SIG-M5 treated with dmso at 0.1 percent for 504 hours (cell line): ENCODE measurements around the gene SLC16A12.
"Not testable (repeated sequence)": the region's sequence is repeated elsewhere in the genome, so short reads cannot be mapped to it uniquely, and the experiment has no call there.

Experiments used
- DNase-seq: peaks from one replicate; lab custom pipeline; 2025; ENCODE audit not compliant: unreplicated experiment; lab: John Stamatoyannopoulos, UW

The SLC16A12 gene

GRCh38 chr10:89549510-89549909 is 14.1 kb upstream of the SLC16A12 start:
- no peak for DNase-seq

- DNase-seq = peak; percentile 45
Measured at GRCh38 chr10:89548673-89549072, 13.3 kb upstream of the SLC16A12 start.

- DNase-seq = no peak
Measured at GRCh38 chr10:89547853-89548513, 12.6 kb upstream of the SLC16A12 start.

- DNase-seq = not testable (repeated sequence)
Measured at GRCh38 chr10:89546651-89547050, 11.3 kb upstream of the SLC16A12 start.

GRCh38 chr10:89543841-89544240 is 8.4 kb upstream of the SLC16A12 start:
- DNase-seq = no peak

GRCh38 chr10:89540420-89540949 is 5.1 kb upstream of the SLC16A12 start:
- DNase-seq = no peak

GRCh38 chr10:89537364-89537763 is 2.0 kb upstream of the SLC16A12 start:
- DNase-seq = no peak

GRCh38 chr10:89536013-89536354 is 590 bp upstream of the SLC16A12 start:
- DNase-seq = no peak

- DNase-seq = no peak
Measured at GRCh38 chr10:89534826-89535166, 598 bp downstream of the SLC16A12 start.

- no peak for DNase-seq
Measured at GRCh38 chr10:89532476-89532875, 2.9 kb downstream of the SLC16A12 start.

GRCh38 chr10:89531359-89531758 is 4.0 kb downstream of the SLC16A12 start:
- no peak for DNase-seq

GRCh38 chr10:89529711-89530110 is 5.7 kb downstream of the SLC16A12 start:
- DNase-seq = not testable (repeated sequence)

- DNase-seq = no peak
Measured at GRCh38 chr10:89526358-89526757, 9.0 kb downstream of the SLC16A12 start.

- no peak for DNase-seq
Measured at GRCh38 chr10:89525556-89525955, 9.8 kb downstream of the SLC16A12 start.

- no peak for DNase-seq
Measured at GRCh38 chr10:89524279-89524678, 11.1 kb downstream of the SLC16A12 start.

GRCh38 chr10:89523274-89523673 is 12.1 kb downstream of the SLC16A12 start:
- no peak for DNase-seq

- DNase-seq = no peak
Measured at GRCh38 chr10:89522463-89522862, 12.9 kb downstream of the SLC16A12 start.

- DNase-seq = no peak
Measured at GRCh38 chr10:89521368-89521767, 14.0 kb downstream of the SLC16A12 start.

- no peak for DNase-seq
Measured at GRCh38 chr10:89520706-89521105, 14.7 kb downstream of the SLC16A12 start.

- DNase-seq = no peak
Measured at GRCh38 chr10:89518876-89519842, 16.2 kb downstream of the SLC16A12 start.

GRCh38 chr10:89518108-89518507 is 17.3 kb downstream of the SLC16A12 start:
- DNase-seq = no peak
